ENCODE measurements around the gene GMDS. TPM values are rescaled to one million over a fixed set of nuclear protein-coding genes. Genes with fewer than 3 reads are reported as not detected.

Gene GMDS
- total RNA-seq, 1 donor from 2014 or later = 30.1 TPM

DNA sequence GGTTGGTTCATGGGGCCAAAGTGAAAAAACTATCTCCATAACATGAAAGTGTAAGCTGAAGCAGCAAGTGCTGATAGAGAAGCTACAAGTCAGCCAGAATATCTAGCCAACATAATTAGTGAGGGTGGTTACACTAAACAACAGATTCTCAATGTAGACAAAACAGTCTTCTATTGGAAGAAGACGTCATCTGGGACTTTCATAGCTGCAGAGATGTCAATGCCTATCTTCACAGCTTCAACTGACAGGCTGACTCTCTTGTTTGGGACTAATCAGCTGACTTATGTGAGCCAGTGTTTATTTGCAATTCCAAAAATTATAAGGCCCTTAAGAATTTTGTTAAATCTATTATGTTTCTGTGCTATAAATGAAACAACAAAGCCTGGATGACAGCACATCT is 63.2 kb downstream of the GMDS start:
- no peaks in the 10 kb centered on the region for H3K27me3 Mint-ChIP-seq
- H3K4me3 Mint-ChIP-seq = no peak overlapping the region
- peaks cover 4% of the 10 kb centered on the region for H3K4me1 Mint-ChIP-seq
- H3K27ac Mint-ChIP-seq = no peak overlapping the region
- TF ChIP-seq, protein P1, sequence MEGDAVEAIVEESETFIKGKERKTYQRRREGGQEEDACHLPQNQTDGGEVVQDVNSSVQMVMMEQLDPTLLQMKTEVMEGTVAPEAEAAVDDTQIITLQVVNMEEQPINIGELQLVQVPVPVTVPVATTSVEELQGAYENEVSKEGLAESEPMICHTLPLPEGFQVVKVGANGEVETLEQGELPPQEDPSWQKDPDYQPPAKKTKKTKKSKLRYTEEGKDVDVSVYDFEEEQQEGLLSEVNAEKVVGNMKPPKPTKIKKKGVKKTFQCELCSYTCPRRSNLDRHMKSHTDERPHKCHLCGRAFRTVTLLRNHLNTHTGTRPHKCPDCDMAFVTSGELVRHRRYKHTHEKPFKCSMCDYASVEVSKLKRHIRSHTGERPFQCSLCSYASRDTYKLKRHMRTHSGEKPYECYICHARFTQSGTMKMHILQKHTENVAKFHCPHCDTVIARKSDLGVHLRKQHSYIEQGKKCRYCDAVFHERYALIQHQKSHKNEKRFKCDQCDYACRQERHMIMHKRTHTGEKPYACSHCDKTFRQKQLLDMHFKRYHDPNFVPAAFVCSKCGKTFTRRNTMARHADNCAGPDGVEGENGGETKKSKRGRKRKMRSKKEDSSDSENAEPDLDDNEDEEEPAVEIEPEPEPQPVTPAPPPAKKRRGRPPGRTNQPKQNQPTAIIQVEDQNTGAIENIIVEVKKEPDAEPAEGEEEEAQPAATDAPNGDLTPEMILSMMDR (IDR thresholded peaks at IDR 0.05) = no peak
- DNase-seq = no peak
- H3K36me3 Mint-ChIP-seq (ENCODE audit: low read depth) = no peaks in the 10 kb centered on the region
- no peak for ATAC-seq (ENCODE audit: low read depth)
- POLR2A ChIA-PET = no interaction called here
- intact Hi-C loops (cut with micrococcal nuclease) = no loop called here
- H3K9me3 Mint-ChIP-seq = peaks cover 12% of the 10 kb centered on the region
- CTCF ChIA-PET = no interaction called here

- TF ChIP-seq, protein P1 (IDR thresholded peaks at IDR 0.05) = no peak
- no peak overlapping the region for H3K27ac Mint-ChIP-seq
- DNase-seq (no peak), ATAC-seq (ENCODE audit: low read depth) (no peak)
- POLR2A ChIA-PET = no interaction called here
- peaks cover 12% of the 10 kb centered on the region for H3K9me3 Mint-ChIP-seq
- CTCF ChIA-PET = no interaction called here
- no peak overlapping the region for H3K4me3 Mint-ChIP-seq
- H3K27me3 Mint-ChIP-seq = no peaks in the 10 kb centered on the region
- H3K4me1 Mint-ChIP-seq = no peaks in the 10 kb centered on the region
- no peaks in the 10 kb centered on the region for H3K36me3 Mint-ChIP-seq (ENCODE audit: low read depth)
- intact Hi-C loops (cut with micrococcal nuclease) = no loop called here
Measured at GRCh38 chr6:2181567-2181966, 63.8 kb downstream of the GMDS start.

- Mint-ChIP-seq H3K4me3 (no peak overlapping the region), H3K27me3 (no peaks in the 10 kb centered on the region), H3K27ac (no peak overlapping the region), H3K4me1 (no peaks in the 10 kb centered on the region), H3K36me3 (ENCODE audit: low read depth) (no peaks in the 10 kb centered on the region), H3K9me3 (peaks cover 12% of the 10 kb centered on the region)
- no peak for ATAC-seq (ENCODE audit: low read depth)
- ChIA-PET CTCF (no interaction called here), POLR2A (no interaction called here)
- intact Hi-C loops (cut with micrococcal nuclease) = no loop called here
- TF ChIP-seq, protein P1 (IDR thresholded peaks at IDR 0.05) = no peak
- no peak for DNase-seq
Measured at GRCh38 chr6:2179950-2180349, 65.5 kb downstream of the GMDS start.

- ATAC-seq (ENCODE audit: low read depth) (no peak), DNase-seq (no peak)
- TF ChIP-seq, protein P1 (IDR thresholded peaks at IDR 0.05) = no peak
- Mint-ChIP-seq H3K36me3 (ENCODE audit: low read depth) (no peaks in the 10 kb centered on the region), H3K27me3 (no peaks in the 10 kb centered on the region), H3K4me1 (no peaks in the 10 kb centered on the region), H3K27ac (no peak overlapping the region), H3K4me3 (no peak overlapping the region), H3K9me3 (peaks cover 12% of the 10 kb centered on the region)
- intact Hi-C loops (cut with micrococcal nuclease) = no loop called here
- CTCF ChIA-PET = no interaction called here
- POLR2A ChIA-PET = no interaction called here
Measured at GRCh38 chr6:2179241-2179640, 66.2 kb downstream of the GMDS start.

DNA sequence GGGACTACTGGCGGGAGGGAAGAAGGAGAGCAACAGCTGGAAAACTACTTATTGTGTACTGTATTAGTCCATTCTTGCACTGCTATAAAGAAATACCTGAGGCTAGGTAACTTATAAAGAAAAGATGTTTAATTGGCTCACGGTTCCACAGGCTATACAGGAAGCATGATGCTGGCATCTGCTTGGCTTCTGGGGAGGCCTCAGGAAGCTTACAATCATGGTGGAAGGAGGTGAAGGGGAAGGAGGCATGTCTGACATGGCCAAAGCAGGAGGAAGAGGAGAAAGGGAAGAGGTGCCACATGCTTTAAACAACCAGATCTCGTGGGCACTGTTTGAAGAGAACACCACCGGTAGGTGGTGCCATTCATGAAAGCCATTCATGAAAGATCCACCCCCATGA is 67.3 kb downstream of the GMDS start:
- H3K9me3 Mint-ChIP-seq = peaks cover 12% of the 10 kb centered on the region
- no peaks in the 10 kb centered on the region for H3K27me3 Mint-ChIP-seq
- ChIA-PET CTCF (no interaction called here), POLR2A (no interaction called here)
- TF ChIP-seq, protein P1 (IDR thresholded peaks at IDR 0.05) = no peak
- H3K4me3 Mint-ChIP-seq = no peak overlapping the region
- intact Hi-C loops (cut with micrococcal nuclease) = no loop called here
- H3K4me1 Mint-ChIP-seq = peaks cover 2% of the 10 kb centered on the region
- ATAC-seq (ENCODE audit: low read depth) (no peak), DNase-seq (no peak)
- H3K27ac Mint-ChIP-seq = no peak overlapping the region
- no peaks in the 10 kb centered on the region for H3K36me3 Mint-ChIP-seq (ENCODE audit: low read depth)
